Left hindlimb (tissue), 1 donor: Measurements from ENCODE around the gene OR6A2.

Experiments used
- DNase-seq: peaks from one replicate; pipeline ENCODE4 v3.0.0-alpha.2; 2018

The OR6A2 gene

DNA sequence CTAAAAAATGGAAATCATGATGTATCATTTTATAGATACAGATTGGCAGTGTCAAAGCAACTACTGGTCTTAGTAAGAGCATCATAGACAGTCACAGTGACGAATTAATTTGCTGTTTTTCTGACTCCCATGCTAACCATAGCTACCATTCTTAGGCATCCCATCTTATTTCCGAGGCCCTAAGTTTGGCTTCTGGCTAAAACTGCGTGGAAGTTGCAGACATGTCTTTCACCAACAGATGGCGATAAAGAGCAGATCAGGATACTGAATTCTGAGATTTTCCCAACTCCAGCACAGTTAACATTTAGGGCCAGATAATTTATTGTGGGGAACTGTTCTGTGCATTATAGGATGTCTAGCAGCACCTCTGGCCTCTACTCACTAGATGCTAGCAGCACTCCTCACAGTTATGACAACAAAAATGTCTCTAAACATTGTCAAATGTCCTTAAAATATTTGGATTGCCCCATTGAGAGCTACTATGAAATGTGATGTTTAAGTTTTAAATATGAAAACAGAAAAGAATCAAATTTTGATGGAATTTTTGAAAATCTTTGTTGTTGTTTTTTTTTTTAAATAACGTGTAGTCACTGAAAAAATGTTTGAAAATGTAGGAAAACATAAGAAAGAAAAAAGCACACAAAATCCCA, 44.1 kb downstream of the OR6A2 start:
- no peak for DNase-seq

DNA sequence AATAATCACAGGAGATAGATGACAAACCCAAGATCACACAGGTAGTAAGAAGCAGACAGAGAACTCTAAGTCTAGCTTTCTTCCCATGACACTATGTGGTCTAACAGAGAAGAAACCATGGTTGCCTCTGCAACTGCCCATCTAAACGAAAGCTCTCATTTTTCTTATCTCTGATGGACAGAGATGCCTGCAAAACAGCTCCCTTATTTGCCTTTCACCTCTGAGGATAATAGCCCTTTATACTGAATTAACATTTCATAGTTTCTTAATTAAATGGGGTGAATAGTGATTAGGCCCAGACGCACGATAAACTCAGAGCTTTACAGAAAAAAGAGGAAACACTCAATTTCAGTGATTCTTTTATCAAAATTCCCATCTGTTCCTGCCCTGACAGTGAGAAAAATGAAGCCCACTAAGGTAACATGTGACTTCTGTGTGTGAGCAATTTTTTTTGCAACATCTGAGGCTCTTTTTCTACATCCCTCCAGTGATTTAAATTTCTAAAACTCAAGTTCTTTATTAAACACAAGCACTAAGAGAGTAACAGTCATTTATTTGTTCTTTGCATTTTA, 52.3 kb downstream of the OR6A2 start:
- DNase-seq, result no peak

DNA sequence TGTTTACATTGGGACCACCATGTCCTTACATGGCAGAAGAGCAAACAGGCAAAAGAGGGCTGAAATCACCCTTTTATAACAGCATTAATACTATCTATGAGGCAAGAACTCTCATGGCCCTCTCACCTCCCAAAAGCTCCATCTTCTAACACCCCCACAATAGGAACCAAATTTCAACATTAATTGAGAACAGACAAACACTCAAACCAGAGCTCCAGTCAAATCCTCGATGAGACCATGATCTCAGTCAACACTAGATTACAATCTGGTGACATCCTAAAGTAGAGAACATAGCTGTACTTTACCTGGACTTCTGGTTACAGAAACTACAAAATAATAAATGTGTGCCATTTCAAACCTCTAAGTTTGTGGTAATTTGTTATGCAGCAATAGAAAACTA, 52.9 kb downstream of the OR6A2 start:
- no peak for DNase-seq

DNA sequence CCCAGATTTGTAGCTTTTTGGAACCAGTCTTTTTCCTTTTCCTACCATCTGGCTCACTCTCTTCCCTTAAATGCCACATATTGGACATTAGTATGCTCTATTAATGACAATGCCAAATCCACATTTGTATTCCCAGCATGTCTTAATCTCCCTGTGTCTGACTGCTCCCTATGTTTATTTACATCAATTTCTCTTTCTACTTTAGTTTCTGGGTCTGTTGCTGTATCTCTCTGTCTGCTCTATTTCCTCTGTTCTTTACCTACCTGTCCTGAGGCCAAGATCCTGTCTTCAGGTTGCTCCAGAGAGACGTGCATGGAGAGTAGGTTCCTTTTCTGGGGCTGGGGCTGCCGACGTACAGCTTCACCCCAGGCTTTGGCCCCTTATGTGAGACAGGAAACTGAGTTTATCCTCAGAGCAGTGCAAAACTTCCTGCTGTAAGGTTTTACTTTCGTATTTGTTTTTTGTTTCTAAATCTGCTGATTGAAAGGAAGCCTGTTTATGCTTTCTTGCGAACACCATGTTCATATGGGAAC, 53.3 kb downstream of the OR6A2 start:
- no peak for DNase-seq

DNA sequence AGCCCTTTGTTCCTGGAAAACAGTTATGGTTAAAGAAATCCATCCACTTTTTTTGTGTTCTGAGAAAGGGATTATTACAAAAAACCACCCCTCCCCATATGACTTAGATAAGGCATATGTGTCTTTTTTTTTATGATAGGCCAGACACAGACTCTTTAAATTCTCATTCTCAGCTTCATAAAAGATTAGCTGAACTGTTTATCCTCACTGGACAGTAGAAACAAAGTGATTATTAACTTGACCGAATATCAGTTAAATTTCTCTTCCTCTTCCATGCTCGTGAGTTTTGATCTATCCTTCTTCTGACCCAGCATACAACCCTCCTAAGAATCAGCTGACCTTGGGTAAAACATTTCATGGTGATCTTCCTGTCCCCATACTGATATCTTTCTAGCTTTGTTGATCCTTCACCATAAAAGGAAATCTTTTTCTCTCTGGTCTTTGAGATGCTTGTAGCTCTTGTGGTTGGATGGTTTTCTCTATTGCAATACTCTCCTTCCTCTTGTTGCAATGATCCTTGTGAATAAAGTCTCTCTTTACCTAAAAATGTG, 53.9 kb downstream of the OR6A2 start:
- no peak for DNase-seq

DNA sequence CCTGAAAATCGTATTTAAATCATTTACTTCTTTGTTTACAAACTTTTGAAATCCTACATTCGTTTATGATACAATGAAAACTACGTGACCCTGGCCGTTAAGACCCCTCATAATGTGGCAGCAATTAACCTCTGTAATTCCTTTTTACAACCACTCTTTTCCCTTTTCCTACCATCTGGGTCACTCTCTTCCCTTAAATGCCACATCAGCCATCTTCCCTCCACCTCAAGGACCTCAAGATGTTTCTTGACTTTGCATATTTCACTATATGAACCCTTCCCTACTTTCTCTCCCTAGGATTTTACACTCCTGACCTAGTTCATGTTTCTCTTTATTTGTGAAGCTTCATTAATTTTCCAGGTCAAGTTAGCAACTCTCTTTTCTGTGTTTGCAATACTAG, 54.5 kb downstream of the OR6A2 start:
- no peak for DNase-seq

DNA sequence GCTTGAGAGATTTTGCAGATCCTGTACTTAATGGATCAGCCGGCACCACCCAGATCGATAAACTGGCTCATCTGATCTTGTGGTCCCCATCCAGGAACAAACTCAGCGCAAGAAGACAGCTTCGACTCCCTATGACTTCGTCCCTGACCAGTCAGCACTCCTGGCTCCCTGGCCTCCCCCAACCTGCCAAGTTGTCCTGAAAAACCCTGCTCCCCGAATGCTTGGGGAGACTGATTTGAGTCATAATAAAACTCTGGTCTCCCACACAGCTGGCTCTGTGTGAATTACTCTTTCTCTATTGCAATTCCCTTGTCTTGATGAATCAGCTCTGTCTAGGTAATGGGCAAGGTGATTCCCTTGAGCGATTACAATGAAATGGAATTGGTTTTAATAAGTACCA, 57.2 kb downstream of the OR6A2 start:
- DNase-seq, result no peak
